MV-4-11 (cell line): Measurements from ENCODE around the gene SIPA1L2.

Source experiments
- DNase-seq: peaks from one replicate; lab custom pipeline; 2025; lab: John Stamatoyannopoulos, UW

SIPA1L2 gene

GRCh38 chr1:232643251-232643650, 13.3 kb upstream of the SIPA1L2 start:
- no peak for DNase-seq

- DNase-seq = no peak
Measured at GRCh38 chr1:232641507-232641906, 11.6 kb upstream of the SIPA1L2 start.

GRCh38 chr1:232636799-232637198, 6.9 kb upstream of the SIPA1L2 start:
- no peak for DNase-seq

GRCh38 chr1:232635778-232636356, 5.9 kb upstream of the SIPA1L2 start:
- DNase-seq = peak; percentile 63

GRCh38 chr1:232635279-232635678, 5.3 kb upstream of the SIPA1L2 start:
- no peak for DNase-seq

GRCh38 chr1:232634096-232634495, 4.2 kb upstream of the SIPA1L2 start:
- peak; percentile 93 for DNase-seq

GRCh38 chr1:232630894-232631195, 912 bp upstream of the SIPA1L2 start:
- DNase-seq = no peak

- no peak for DNase-seq
Measured at GRCh38 chr1:232629250-232630046, 485 bp downstream of the SIPA1L2 start.

- peak; percentile 45 for DNase-seq
Measured at GRCh38 chr1:232628335-232629249, 1.3 kb downstream of the SIPA1L2 start.

- DNase-seq = no peak
Measured at GRCh38 chr1:232627645-232628334, 2.1 kb downstream of the SIPA1L2 start.

GRCh38 chr1:232627171-232627570, 2.8 kb downstream of the SIPA1L2 start:
- DNase-seq = no peak

GRCh38 chr1:232626452-232626851, 3.5 kb downstream of the SIPA1L2 start:
- no peak for DNase-seq

- no peak for DNase-seq
Measured at GRCh38 chr1:232625319-232625868, 4.5 kb downstream of the SIPA1L2 start.

- DNase-seq = no peak
Measured at GRCh38 chr1:232624546-232625281, 5.2 kb downstream of the SIPA1L2 start.

- DNase-seq = no peak
Measured at GRCh38 chr1:232622981-232623380, 7.0 kb downstream of the SIPA1L2 start.

GRCh38 chr1:232622378-232622777, 7.6 kb downstream of the SIPA1L2 start:
- DNase-seq = no peak

GRCh38 chr1:232621050-232621449, 8.9 kb downstream of the SIPA1L2 start:
- peak; percentile 22 for DNase-seq

GRCh38 chr1:232620356-232620969, 9.5 kb downstream of the SIPA1L2 start:
- DNase-seq = peak; percentile 86

- DNase-seq = no peak
Measured at GRCh38 chr1:232617237-232617636, 12.7 kb downstream of the SIPA1L2 start.

- DNase-seq = no peak
Measured at GRCh38 chr1:232615306-232615800, 14.6 kb downstream of the SIPA1L2 start.

GRCh38 chr1:232614811-232615210, 15.1 kb downstream of the SIPA1L2 start:
- no peak for DNase-seq
